ENCODE results near the gene SIGLEC11. TPM values are rescaled to one million over a fixed set of nuclear protein-coding genes. Genes with fewer than 3 reads are reported as not detected.

The SIGLEC11 gene
- total RNA-seq, 1 experiment from 2014 or later: not detected

DNA sequence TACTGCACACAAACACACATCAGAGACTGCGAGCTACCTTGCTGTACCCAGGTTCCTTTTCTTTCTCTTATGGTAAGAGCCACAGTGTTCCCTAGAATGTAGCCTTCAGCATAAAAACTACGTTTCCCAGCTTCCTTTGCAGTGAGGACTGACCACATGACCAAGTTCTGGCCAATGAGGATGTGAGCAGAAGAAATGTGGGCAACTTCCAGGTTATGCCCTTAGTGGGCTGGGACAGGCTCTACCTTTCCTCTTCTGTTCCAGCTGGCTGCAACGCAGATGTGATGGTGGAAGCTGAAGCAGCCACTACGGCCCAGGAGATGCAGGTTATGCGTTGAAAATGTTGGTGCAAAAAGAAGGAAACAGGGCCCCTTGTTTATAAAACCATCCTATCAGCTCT lies 36.7 kb upstream of the SIGLEC11 start:
- no TSS peak for BruUV-seq (replicated peaks)
- Mint-ChIP-seq H3K27ac (ENCODE audit: unreplicated experiment) (no peak overlapping the region), H3K9me3 (ENCODE audit: unreplicated experiment) (no peaks in the 10 kb centered on the region), H3K27me3 (ENCODE audit: insufficient read depth, unreplicated experiment) (no peaks in the 10 kb centered on the region), H3K4me3 (ENCODE audit: unreplicated experiment) (no peak overlapping the region), H3K4me1 (ENCODE audit: low read depth, unreplicated experiment) (no peaks in the 10 kb centered on the region), H3K36me3 (ENCODE audit: insufficient read depth, unreplicated experiment) (peaks cover 31% of the 10 kb centered on the region)
- Histone ChIP-seq H3K36me3 (ENCODE audit: control insufficient read depth, insufficient read depth, low read length) (no peaks in the 10 kb centered on the region; the same call in 1 of the 2 replicates), H3K4me1 (no peaks in the 10 kb centered on the region), H3K9me3 (no peaks in the 10 kb centered on the region), H3K27me3 (replicated peaks; ENCODE audit: control insufficient read depth, insufficient read depth, low read length) (no peaks in the 10 kb centered on the region), H3K4me3 (ENCODE audit: low read depth, low read length) (no peak overlapping the region)
- TF ChIP-seq, protein P1, sequence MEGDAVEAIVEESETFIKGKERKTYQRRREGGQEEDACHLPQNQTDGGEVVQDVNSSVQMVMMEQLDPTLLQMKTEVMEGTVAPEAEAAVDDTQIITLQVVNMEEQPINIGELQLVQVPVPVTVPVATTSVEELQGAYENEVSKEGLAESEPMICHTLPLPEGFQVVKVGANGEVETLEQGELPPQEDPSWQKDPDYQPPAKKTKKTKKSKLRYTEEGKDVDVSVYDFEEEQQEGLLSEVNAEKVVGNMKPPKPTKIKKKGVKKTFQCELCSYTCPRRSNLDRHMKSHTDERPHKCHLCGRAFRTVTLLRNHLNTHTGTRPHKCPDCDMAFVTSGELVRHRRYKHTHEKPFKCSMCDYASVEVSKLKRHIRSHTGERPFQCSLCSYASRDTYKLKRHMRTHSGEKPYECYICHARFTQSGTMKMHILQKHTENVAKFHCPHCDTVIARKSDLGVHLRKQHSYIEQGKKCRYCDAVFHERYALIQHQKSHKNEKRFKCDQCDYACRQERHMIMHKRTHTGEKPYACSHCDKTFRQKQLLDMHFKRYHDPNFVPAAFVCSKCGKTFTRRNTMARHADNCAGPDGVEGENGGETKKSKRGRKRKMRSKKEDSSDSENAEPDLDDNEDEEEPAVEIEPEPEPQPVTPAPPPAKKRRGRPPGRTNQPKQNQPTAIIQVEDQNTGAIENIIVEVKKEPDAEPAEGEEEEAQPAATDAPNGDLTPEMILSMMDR (IDR thresholded peaks at IDR 0.05; ENCODE audit: insufficient read depth in 1 of 2, low read depth in 1 of 2, low read length in 1 of 2, severe bottlenecking in 1 of 2, unreplicated experiment in 1 of 2): no peak
- CTCF ChIA-PET: interaction anchor here (0.6 kb wide), 2 partner anchors 280 to 328 kb away, joined by 3 to 5 read pairs; no protein-coding TSS in a partner anchor
- DNase-seq: peak; percentile 66 to 68
- POLR2A ChIA-PET: interaction anchor here (0.5 kb wide), 1 partner anchor 231 kb away, joined by 7 read pairs; the partner anchor contains the start of gene AP2A1
- intact Hi-C loops (cut with micrococcal nuclease; ENCODE audit: unreplicated experiment): no loop called here

DNA sequence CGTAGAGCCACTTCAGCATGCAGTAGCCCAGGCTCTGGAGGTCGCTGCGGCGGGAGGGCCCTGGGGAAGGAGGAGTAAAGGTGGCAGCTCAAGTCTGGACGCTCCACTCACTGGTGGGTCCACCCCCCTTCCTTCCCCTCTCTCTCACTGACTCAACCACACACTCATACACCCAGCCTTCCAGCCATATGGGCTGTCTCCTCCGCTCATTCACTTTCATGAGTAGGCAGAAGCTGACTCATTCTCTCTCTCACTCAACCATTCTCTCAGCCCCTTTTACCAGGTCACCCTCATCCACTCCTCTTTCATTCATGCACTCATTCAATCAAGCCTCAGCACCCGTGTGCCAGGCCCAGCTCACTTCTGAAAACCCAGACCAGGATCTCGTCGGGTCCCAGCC lies 27.5 kb upstream of the SIGLEC11 start:
- H3K4me3 Mint-ChIP-seq (ENCODE audit: unreplicated experiment): no peak overlapping the region
- intact Hi-C loops (cut with micrococcal nuclease; ENCODE audit: unreplicated experiment): no loop called here
- H3K4me3 ChIP-seq (ENCODE audit: low read depth, low read length): no peak overlapping the region
- H3K27me3 ChIP-seq (replicated peaks; ENCODE audit: control insufficient read depth, insufficient read depth, low read length): no peaks in the 10 kb centered on the region
- no peak for DNase-seq
- ChIA-PET POLR2A (no interaction called here), CTCF (no interaction called here)
- no peaks in the 10 kb centered on the region for H3K4me1 Mint-ChIP-seq (ENCODE audit: low read depth, unreplicated experiment)
- H3K4me1 ChIP-seq: no peaks in the 10 kb centered on the region
- H3K36me3 Mint-ChIP-seq (ENCODE audit: insufficient read depth, unreplicated experiment): peaks cover 20% of the 10 kb centered on the region
- no peaks in the 10 kb centered on the region; the same call in 1 of the 2 replicates for H3K9me3 ChIP-seq
- H3K27ac Mint-ChIP-seq (ENCODE audit: unreplicated experiment): no peak overlapping the region
- H3K27me3 Mint-ChIP-seq (ENCODE audit: insufficient read depth, unreplicated experiment): no peaks in the 10 kb centered on the region
- peaks cover 2% of the 10 kb centered on the region; the same call in 1 of the 2 replicates for H3K36me3 ChIP-seq (ENCODE audit: control insufficient read depth, insufficient read depth, low read length)
- BruUV-seq (replicated peaks): no TSS peak
- H3K9me3 Mint-ChIP-seq (ENCODE audit: unreplicated experiment): no peaks in the 10 kb centered on the region
- TF ChIP-seq, protein P1 (IDR thresholded peaks at IDR 0.05; ENCODE audit: insufficient read depth in 1 of 2, low read depth in 1 of 2, low read length in 1 of 2, severe bottlenecking in 1 of 2, unreplicated experiment in 1 of 2): no peak

DNA sequence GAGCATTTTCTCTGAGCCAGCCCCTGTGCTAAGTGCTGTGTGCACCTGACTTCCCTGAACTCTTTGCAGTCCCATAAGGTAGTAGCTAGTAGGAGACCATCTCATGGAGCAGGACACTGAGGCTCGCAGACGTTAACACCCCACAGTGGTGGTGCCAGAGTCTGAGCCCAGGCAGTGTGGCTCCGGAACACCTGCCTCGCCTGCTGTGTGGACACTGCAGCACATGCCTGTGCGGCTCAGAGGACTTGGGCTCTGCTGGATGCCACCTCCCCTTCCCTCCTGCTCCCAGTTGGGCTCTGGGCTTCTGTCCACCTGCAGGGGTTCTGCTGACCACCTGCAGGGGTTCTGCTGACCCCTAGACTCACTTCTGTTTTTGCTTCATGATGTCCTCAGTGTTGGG lies 27.0 kb upstream of the SIGLEC11 start:
- Mint-ChIP-seq H3K27ac (ENCODE audit: unreplicated experiment) (no peak overlapping the region), H3K36me3 (ENCODE audit: insufficient read depth, unreplicated experiment) (peaks cover 20% of the 10 kb centered on the region), H3K4me3 (ENCODE audit: unreplicated experiment) (no peak overlapping the region), H3K4me1 (ENCODE audit: low read depth, unreplicated experiment) (no peaks in the 10 kb centered on the region), H3K9me3 (ENCODE audit: unreplicated experiment) (no peaks in the 10 kb centered on the region), H3K27me3 (ENCODE audit: insufficient read depth, unreplicated experiment) (no peaks in the 10 kb centered on the region)
- Histone ChIP-seq H3K4me1 (no peaks in the 10 kb centered on the region), H3K36me3 (ENCODE audit: control insufficient read depth, insufficient read depth, low read length) (peaks cover 2% of the 10 kb centered on the region; the same call in 1 of the 2 replicates), H3K9me3 (no peaks in the 10 kb centered on the region; the same call in 1 of the 2 replicates), H3K27me3 (replicated peaks; ENCODE audit: control insufficient read depth, insufficient read depth, low read length) (no peaks in the 10 kb centered on the region), H3K4me3 (ENCODE audit: low read depth, low read length) (no peak overlapping the region)
- TF ChIP-seq, protein P1 (IDR thresholded peaks at IDR 0.05; ENCODE audit: insufficient read depth in 1 of 2, low read depth in 1 of 2, low read length in 1 of 2, severe bottlenecking in 1 of 2, unreplicated experiment in 1 of 2): no peak
- no TSS peak for BruUV-seq (replicated peaks)
- POLR2A ChIA-PET: no interaction called here
- no peak for DNase-seq
- CTCF ChIA-PET: no interaction called here
- intact Hi-C loops (cut with micrococcal nuclease; ENCODE audit: unreplicated experiment): no loop called here
